Panc1 (cell line): ENCODE data around the gene ABCB4. TPM values are rescaled to one million over a fixed set of nuclear protein-coding genes. Genes with fewer than 3 reads are reported as not detected.

ENCODE experiments used
- ATAC-seq: fragments of 200-7000 bp; cut with Tn5 transposase; 2 replicates; pipeline ENCODE4 v1.9.1; 2020; ENCODE audit warnings: mild to moderate bottlenecking, moderate library complexity
- BruUV-seq: library from RNA; stranded (reverse); fragments of 400-500 nt; replicated peaks from 2 replicates; lab custom pipeline; 2021; lab: Mats Ljungman, UMichigan
- CTCF ChIA-PET: fragments of 300-600 bp; sonication (Branson Sonifier 250); formaldehyde crosslinking; loops from one replicate; lab custom pipeline; 2022; ENCODE audit warnings: antibody characterized with exemption; lab: Charles Lee
- POLR2A ChIA-PET: fragments of 300-600 bp; sonication (Branson Sonifier 250); formaldehyde crosslinking; loops from one replicate; lab custom pipeline; 2022; ENCODE audit warnings: antibody characterized with exemption; lab: Charles Lee
- DNase-seq: peaks from one replicate; pipeline ENCODE4 v3.0.0-alpha.2; 2010; ENCODE audit warnings: low read depth, low spot score
- H3K27ac ChIP-seq: 2 replicates; pipeline ENCODE4 v1.5.1; 2011; ENCODE audit warnings: mild to moderate bottlenecking, low read length, inconsistent platforms
- H3K27me3 ChIP-seq: fragments of 200-500 bp; sonication (Bioruptor generic); 2 replicates; pipeline ENCODE4 v1.6.0; 2014; ENCODE audit warnings: low read length, inconsistent platforms; ENCODE audit not compliant: control insufficient read depth, insufficient read depth
- H3K36me3 ChIP-seq: fragments of 200-500 bp; sonication (Bioruptor generic); 2 replicates; pipeline ENCODE4 v1.5.1; 2014; ENCODE audit warnings: inconsistent platforms, mild to moderate bottlenecking, low read length, moderate library complexity; ENCODE audit not compliant: control insufficient read depth, insufficient read depth
- H3K4me1 ChIP-seq: 2 replicates; pipeline ENCODE4 v1.5.1; 2011; ENCODE audit warnings: inconsistent platforms, mild to moderate bottlenecking, low read length, moderate library complexity; ENCODE audit not compliant: control insufficient read depth, insufficient read depth
- H3K4me3 ChIP-seq, 2 experiments: 2 replicates each; pipeline ENCODE4 v1.5.1; 2011 to 2012; ENCODE audit warnings: low read depth in 2 of 2, low read length in 2 of 2, mild to moderate bottlenecking in 2 of 2, inconsistent platforms in 1 of 2, moderate library complexity in 1 of 2
- H3K9me3 ChIP-seq: fragments of 200-500 bp; sonication (Bioruptor generic); 2 replicates; pipeline ENCODE4 v1.5.1; 2014; ENCODE audit warnings: low read depth, mild to moderate bottlenecking, inconsistent platforms, low read length, moderate library complexity; ENCODE audit not compliant: control insufficient read depth, insufficient read depth
- POLR2AphosphoS5 ChIP-seq: IDR thresholded peaks from 2 replicates; pipeline ENCODE4 v1.6.1; 2012; ENCODE audit warnings: mild to moderate bottlenecking, low read depth, low read length, moderate library complexity
- SIN3A ChIP-seq: IDR thresholded peaks from 2 replicates; pipeline ENCODE4 v1.6.1; 2012; ENCODE audit warnings: low read depth, mild to moderate bottlenecking, low read length, moderate library complexity, borderline replicate concordance; ENCODE audit not compliant: insufficient read depth
- TCF7L2 ChIP-seq: IDR thresholded peaks from 2 replicates; pipeline ENCODE4 v1.6.1; 2011; ENCODE audit warnings: mild to moderate bottlenecking, low read depth, low read length, inconsistent platforms
- in situ Hi-C: cut with HindIII; loops from 2 replicates; pipeline ENCODE4 v1.10.0; 2016; ENCODE audit warnings: low sequenced_read_pairs, low pct_unique_long_range_greater_than_20kb
- intact Hi-C: fragments of 100-400 bp; cut with micrococcal nuclease; formaldehyde crosslinking; loops from one replicate; pipeline ENCODE4 v1.10.0; 2022; ENCODE audit not compliant: unreplicated experiment
- total RNA-seq: library from RNA; stranded (reverse); gene quantifications from one replicate; pipeline ENCODE4 v1.2.1, GENCODE V29; 2021; ENCODE audit not compliant: unreplicated experiment
- TF ChIP-seq, protein P1 (sequence below), 2 experiments: IDR thresholded peaks; 2 replicates each; pipeline ENCODE4 v1.6.1; 2011 to 2012; ENCODE audit warnings: low read depth in 2 of 2, control low read depth in 1 of 2, low read length in 1 of 2, mild to moderate bottlenecking in 1 of 2, moderate library complexity in 1 of 2; ENCODE audit not compliant: insufficient read depth in 1 of 2
- TF ChIP-seq, protein P2 (sequence below): fragments of 450-650 bp; IDR thresholded peaks from 2 replicates; pipeline ENCODE4 v1.5.1; 2017; ENCODE audit warnings: mild to moderate bottlenecking

ABCB4 gene
- total RNA-seq, 1 experiment from 2014 or later = 0.18 TPM

DNA sequence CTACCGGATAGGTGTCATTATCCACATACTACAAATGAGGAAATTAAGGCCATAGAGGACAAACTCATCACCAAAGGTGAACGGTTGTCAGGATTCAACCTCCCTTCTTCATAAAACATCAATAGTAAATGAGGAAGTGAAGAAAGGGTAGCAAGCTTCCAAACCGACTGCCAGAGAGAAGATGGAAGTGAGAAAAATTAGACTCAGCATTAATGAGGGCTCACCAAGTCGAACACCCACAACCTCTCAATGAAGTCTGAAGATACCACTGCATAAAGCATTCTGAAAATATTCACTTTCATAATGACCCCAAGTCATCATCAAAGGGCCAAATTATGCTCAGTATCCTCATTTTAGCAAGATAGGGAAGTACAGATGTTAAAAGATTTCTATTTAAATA lies 29.6 kb downstream of the ABCB4 start:
- intact Hi-C loops (no loop called here), in situ Hi-C loops (no loop called here)
- ChIA-PET CTCF (no interaction called here), POLR2A (no interaction called here)
- H3K4me3 ChIP-seq = no peak overlapping the region
- H3K36me3 ChIP-seq = no peaks in the 10 kb centered on the region
- no peaks in the 10 kb centered on the region for H3K9me3 ChIP-seq
- no peak for DNase-seq
- ATAC-seq = no peak
- TF ChIP-seq POLR2AphosphoS5 (no peak), SIN3A (no peak), TCF7L2 (no peak)
- TF ChIP-seq, protein P1, sequence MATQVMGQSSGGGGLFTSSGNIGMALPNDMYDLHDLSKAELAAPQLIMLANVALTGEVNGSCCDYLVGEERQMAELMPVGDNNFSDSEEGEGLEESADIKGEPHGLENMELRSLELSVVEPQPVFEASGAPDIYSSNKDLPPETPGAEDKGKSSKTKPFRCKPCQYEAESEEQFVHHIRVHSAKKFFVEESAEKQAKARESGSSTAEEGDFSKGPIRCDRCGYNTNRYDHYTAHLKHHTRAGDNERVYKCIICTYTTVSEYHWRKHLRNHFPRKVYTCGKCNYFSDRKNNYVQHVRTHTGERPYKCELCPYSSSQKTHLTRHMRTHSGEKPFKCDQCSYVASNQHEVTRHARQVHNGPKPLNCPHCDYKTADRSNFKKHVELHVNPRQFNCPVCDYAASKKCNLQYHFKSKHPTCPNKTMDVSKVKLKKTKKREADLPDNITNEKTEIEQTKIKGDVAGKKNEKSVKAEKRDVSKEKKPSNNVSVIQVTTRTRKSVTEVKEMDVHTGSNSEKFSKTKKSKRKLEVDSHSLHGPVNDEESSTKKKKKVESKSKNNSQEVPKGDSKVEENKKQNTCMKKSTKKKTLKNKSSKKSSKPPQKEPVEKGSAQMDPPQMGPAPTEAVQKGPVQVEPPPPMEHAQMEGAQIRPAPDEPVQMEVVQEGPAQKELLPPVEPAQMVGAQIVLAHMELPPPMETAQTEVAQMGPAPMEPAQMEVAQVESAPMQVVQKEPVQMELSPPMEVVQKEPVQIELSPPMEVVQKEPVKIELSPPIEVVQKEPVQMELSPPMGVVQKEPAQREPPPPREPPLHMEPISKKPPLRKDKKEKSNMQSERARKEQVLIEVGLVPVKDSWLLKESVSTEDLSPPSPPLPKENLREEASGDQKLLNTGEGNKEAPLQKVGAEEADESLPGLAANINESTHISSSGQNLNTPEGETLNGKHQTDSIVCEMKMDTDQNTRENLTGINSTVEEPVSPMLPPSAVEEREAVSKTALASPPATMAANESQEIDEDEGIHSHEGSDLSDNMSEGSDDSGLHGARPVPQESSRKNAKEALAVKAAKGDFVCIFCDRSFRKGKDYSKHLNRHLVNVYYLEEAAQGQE (IDR thresholded peaks at IDR 0.05; ENCODE audit: insufficient read depth in 1 of 2, low read depth in 2 of 2, low read length in 1 of 2) = no peak
- TF ChIP-seq, protein P2, sequence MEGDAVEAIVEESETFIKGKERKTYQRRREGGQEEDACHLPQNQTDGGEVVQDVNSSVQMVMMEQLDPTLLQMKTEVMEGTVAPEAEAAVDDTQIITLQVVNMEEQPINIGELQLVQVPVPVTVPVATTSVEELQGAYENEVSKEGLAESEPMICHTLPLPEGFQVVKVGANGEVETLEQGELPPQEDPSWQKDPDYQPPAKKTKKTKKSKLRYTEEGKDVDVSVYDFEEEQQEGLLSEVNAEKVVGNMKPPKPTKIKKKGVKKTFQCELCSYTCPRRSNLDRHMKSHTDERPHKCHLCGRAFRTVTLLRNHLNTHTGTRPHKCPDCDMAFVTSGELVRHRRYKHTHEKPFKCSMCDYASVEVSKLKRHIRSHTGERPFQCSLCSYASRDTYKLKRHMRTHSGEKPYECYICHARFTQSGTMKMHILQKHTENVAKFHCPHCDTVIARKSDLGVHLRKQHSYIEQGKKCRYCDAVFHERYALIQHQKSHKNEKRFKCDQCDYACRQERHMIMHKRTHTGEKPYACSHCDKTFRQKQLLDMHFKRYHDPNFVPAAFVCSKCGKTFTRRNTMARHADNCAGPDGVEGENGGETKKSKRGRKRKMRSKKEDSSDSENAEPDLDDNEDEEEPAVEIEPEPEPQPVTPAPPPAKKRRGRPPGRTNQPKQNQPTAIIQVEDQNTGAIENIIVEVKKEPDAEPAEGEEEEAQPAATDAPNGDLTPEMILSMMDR = no peak
- no TSS peak for BruUV-seq
- no peaks in the 10 kb centered on the region for H3K4me1 ChIP-seq
- H3K27ac ChIP-seq = no peak overlapping the region
- H3K27me3 ChIP-seq = peaks cover 2% of the 10 kb centered on the region; the same call in 1 of the 2 replicates

DNA sequence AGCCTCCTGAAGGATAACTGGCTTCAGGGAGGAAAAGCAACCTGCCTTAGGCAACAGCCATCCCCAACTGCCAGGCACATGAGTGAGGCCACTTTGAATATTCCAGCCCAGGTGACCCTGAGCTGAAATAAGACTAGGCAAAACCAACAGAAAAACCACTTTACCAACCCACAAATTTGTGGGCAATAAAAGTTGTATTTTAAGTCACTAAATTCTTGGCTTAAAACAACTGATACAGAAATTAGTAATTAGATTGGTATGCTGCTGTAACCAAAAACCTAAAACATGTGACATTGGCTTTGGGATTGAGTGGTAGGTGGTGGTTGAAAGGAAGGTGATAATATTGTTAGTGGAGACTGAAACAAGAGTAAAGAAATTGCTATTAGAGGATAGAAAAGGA lies 39.9 kb downstream of the ABCB4 start:
- in situ Hi-C loops (no loop called here), intact Hi-C loops (no loop called here)
- ATAC-seq = no peak
- Histone ChIP-seq H3K9me3 (no peaks in the 10 kb centered on the region), H3K4me3 (no peak overlapping the region), H3K4me1 (no peaks in the 10 kb centered on the region), H3K27me3 (no peaks in the 10 kb centered on the region; the same call in 1 of the 2 replicates), H3K36me3 (no peaks in the 10 kb centered on the region), H3K27ac (no peak overlapping the region)
- TF ChIP-seq SIN3A = no peak
- TF ChIP-seq, protein P2 = no peak
- TF ChIP-seq, protein P1 (IDR thresholded peaks at IDR 0.05; ENCODE audit: insufficient read depth in 1 of 2, low read depth in 2 of 2, low read length in 1 of 2) = no peak
- TF ChIP-seq POLR2AphosphoS5 = no peak
- TF ChIP-seq TCF7L2 = no peak
- no TSS peak for BruUV-seq
- ChIA-PET CTCF (no interaction called here), POLR2A (no interaction called here)
- no peak for DNase-seq
